ENCODE data around the gene NCMAP. TPM values are rescaled to one million over a fixed set of nuclear protein-coding genes. Genes with fewer than 3 reads are reported as not detected.

NCMAP gene
- total and polyA plus RNA-seq, 2 of the 8 experiments (the other 6 are each of a cell fraction or from before 2014, with no cell fraction given), result 0.21 to 0.39 TPM

DNA sequence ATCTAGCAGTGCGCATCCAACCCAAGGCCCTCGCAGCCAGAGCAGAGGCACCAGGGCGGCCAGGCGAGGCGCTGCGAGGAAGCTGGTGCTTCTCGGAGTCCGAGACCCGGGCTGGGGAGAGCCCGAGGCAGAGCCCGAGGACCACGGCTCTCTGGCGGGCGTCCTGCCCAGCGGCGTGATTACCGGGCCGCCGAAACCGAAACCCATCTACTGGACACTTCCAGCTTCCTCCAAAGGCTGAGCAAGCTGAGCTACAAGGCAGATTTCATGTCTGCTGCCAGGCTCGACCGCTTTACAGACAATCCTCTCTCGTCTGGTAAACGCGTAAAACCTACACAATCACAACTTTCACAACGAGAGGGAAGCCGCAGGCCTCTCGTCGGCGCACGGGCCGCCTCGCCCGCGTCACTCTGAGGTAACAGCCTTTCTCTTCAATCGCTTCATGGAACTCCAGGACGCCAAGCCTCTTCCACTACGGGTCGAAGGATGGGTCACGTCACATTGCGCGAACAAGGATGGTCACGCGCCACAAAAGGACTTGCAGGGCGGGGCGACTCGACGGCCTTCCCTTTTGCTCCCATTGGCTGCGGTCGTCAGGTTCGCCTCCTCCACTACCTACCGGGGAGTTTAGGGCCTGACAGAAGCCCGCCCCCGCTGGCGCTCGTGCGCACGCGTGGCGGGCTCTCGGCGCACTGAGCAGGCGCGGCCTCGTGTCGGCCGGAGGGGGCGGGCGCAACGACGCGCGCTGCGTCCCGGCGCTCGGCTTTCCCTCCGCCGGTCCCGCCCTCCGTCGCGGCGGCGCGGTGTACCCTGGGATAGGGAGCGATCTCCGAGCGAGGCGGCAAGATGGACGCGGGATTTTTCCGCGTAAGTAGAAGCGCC lies 86.8 kb downstream of the NCMAP start, which contains the start of gene SRRM1:
TSS of gene SRRM1 (plus strand) at position 822 of the 882 bp plus-strand sequence. CDS start at position 847, 25 bp downstream.
- 2% methylated on average over 94 of the region's 95 CpGs; no CpG with 5 or more reads in 1 of the 2 experiments for WGBS, 2 experiments (ENCODE audit: extremely low coverage in 1 of 2, insufficient coverage in 1 of 2, insufficient read length in 1 of 2, insufficient replicate concordance in 2 of 2, low coverage in 1 of 2, low lambda C conversion rate in 2 of 2, missing lambda C conversion rate in 1 of 2)
- H3K27me3 ChIP-seq (replicated peaks in 1 of 4; ENCODE audit: control insufficient read depth in 3 of 4, extremely low read depth in 1 of 4, insufficient read depth in 3 of 4, low read length in 3 of 4), result no peaks in the 10 kb centered on the region
- H3K27ac ChIP-seq (ENCODE audit: low read depth, low read length), result peak within 1 kb of the TSS; percentile 94
- H2BK5ac ChIP-seq (ENCODE audit: low read depth, low read length), result peak within 1 kb of the TSS; percentile 99
- peak within 1 kb of the TSS; percentile 29 for H2BK120ac ChIP-seq (replicated peaks; ENCODE audit: low read depth, low read length)
- H3K18ac ChIP-seq (ENCODE audit: extremely low read depth, low read length), result peak within 1 kb of the TSS; percentile 86
- peak within 1 kb of the TSS; percentile 96 to 100 (median 98) for H3K9ac ChIP-seq (replicated peaks in 1 of 4; ENCODE audit: extremely low read depth in 1 of 4, low read depth in 3 of 4, low read length in 3 of 4)
- H4K5ac ChIP-seq (ENCODE audit: insufficient read length, low read depth, low read length), result peak within 1 kb of the TSS; percentile 95
- H3K4me1 ChIP-seq (replicated peaks in 1 of 4; ENCODE audit: control insufficient read depth in 3 of 4, insufficient read depth in 4 of 4, low read length in 3 of 4), result peaks cover 0 to 6% (median 4%) of the 10 kb centered on the region in 4 experiments; a peak in 5 of 7 replicates
- H2AFZ ChIP-seq (ENCODE audit: low read length), result no peak within 1 kb of the TSS
- FAIRE-seq, result no peak
- no peaks in the 10 kb centered on the region; the same call in 1 of the 2 replicates for H3K79me1 ChIP-seq (ENCODE audit: low read depth, low read length)
- H3K79me2 ChIP-seq (ENCODE audit: control insufficient read depth in 1 of 2, insufficient read depth in 2 of 2, low read length in 2 of 2), result peaks cover 18 to 47% of the 10 kb centered on the region in 2 experiments
- ChIA-PET CTCF (ENCODE audit: partially characterized antibody) (interaction anchor here (0.5 to 1.3 kb wide), 3 partner anchors 13 to 55 kb away, joined by 3 read pairs; no protein-coding TSS in a partner anchor), POLR2A (ENCODE audit: partially characterized antibody) (interaction anchor here (0.6 to 3.4 kb wide), 15 partner anchors 12 to 224 kb away, joined by 3 to 22 read pairs (median 3); partner anchors contain the start of gene CLIC4)
- peak within 1 kb of the TSS; percentile 91 for H4K91ac ChIP-seq (replicated peaks; ENCODE audit: insufficient read length, low read length)
- DNase-seq (ENCODE audit: low read depth in 1 of 2, low spot score in 2 of 2), result peak; percentile 93 to 99
- peak within 1 kb of the TSS; percentile 81; the same call in 1 of the 2 replicates for H2BK15ac ChIP-seq (ENCODE audit: low read length)
- H4K20me1 ChIP-seq (replicated peaks in 1 of 2; ENCODE audit: control insufficient read depth in 1 of 2, insufficient read depth in 2 of 2, low read length in 2 of 2), result peaks cover 10 to 11% of the 10 kb centered on the region in 2 experiments
- no peaks in the 10 kb centered on the region for H3K9me3 ChIP-seq (ENCODE audit: insufficient read depth in 2 of 2, low read depth in 1 of 2, low read length in 1 of 2)
- H3K4ac ChIP-seq (replicated peaks; ENCODE audit: insufficient read length, low read depth, low read length), result peak within 1 kb of the TSS; percentile 87
- H3K36me3 ChIP-seq (ENCODE audit: control insufficient read depth in 2 of 4, insufficient read depth in 4 of 4, low read length in 3 of 4), result peaks cover 9 to 28% (median 19%) of the 10 kb centered on the region in 4 experiments
- peak within 1 kb of the TSS; percentile 76 to 98 (median 94) for H3K4me3 ChIP-seq (ENCODE audit: extremely low read depth in 1 of 4, insufficient read depth in 2 of 4, low read depth in 3 of 4, low read length in 4 of 4)
- H2BK12ac ChIP-seq (ENCODE audit: low read depth, low read length), result peak within 1 kb of the TSS; percentile 100
- peak within 1 kb of the TSS; percentile 93 for H3K56ac ChIP-seq (replicated peaks; ENCODE audit: insufficient read length, low read depth, low read length)
- peak within 1 kb of the TSS; percentile 89 to 96 for H3K4me2 ChIP-seq (ENCODE audit: insufficient read depth in 1 of 2, low read depth in 2 of 2, low read length in 2 of 2)
- H3K23ac ChIP-seq (ENCODE audit: insufficient read length), result peak within 1 kb of the TSS; percentile 53
- peak within 1 kb of the TSS; percentile 99 for H3K14ac ChIP-seq (ENCODE audit: insufficient read length)
- peak within 1 kb of the TSS; percentile 95 for H2AK5ac ChIP-seq (ENCODE audit: low read depth, low read length)
- H4K8ac ChIP-seq (ENCODE audit: extremely low read depth, insufficient read depth, low read length), result peak within 1 kb of the TSS; percentile 95; the same call in 1 of the 2 replicates
- no peak within 1 kb of the TSS for H2BK20ac ChIP-seq (ENCODE audit: low read length)
- peaks cover 7% of the 10 kb centered on the region for H3K23me2 ChIP-seq (ENCODE audit: low read depth, low read length)
- TF ChIP-seq KDM4A (IDR thresholded peaks at IDR 0.05; ENCODE audit: low read depth, low read length, severe bottlenecking) (no peak), MAFK (IDR thresholded peaks at IDR 0.05; ENCODE audit: low read depth, low read length) (no peak), CREB1 (IDR thresholded peaks at IDR 0.05) (peak; percentile 87), YY1 (IDR thresholded peaks at IDR 0.05; ENCODE audit: low read depth, low read length) (no peak), GTF2F1 (IDR thresholded peaks at IDR 0.05; ENCODE audit: borderline replicate concordance, low read depth, low read length) (no peak; the same call in 1 of the 2 replicates), KDM1A (IDR thresholded peaks at IDR 0.05; ENCODE audit: borderline replicate concordance, low read length) (no peak), TBP (IDR thresholded peaks at IDR 0.05; ENCODE audit: low read depth, low read length) (peak; percentile 93), BCL11A (IDR thresholded peaks at IDR 0.05; ENCODE audit: low read depth in 2 of 2, low read length in 2 of 2) (no peak), JUN (IDR thresholded peaks at IDR 0.05; ENCODE audit: low read depth, low read length) (no peak), RNF2 (IDR thresholded peaks at IDR 0.05; ENCODE audit: borderline replicate concordance, low read depth, low read length, missing control alignments, poor library complexity, severe bottlenecking) (no peak)
- TF ChIP-seq, protein P1, sequence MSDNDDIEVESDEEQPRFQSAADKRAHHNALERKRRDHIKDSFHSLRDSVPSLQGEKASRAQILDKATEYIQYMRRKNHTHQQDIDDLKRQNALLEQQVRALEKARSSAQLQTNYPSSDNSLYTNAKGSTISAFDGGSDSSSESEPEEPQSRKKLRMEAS (IDR thresholded peaks at IDR 0.05), result peak; percentile 82

Measured in H1 (cell line).